ENCODE data around the gene VSIG2.

The VSIG2 gene

DNA sequence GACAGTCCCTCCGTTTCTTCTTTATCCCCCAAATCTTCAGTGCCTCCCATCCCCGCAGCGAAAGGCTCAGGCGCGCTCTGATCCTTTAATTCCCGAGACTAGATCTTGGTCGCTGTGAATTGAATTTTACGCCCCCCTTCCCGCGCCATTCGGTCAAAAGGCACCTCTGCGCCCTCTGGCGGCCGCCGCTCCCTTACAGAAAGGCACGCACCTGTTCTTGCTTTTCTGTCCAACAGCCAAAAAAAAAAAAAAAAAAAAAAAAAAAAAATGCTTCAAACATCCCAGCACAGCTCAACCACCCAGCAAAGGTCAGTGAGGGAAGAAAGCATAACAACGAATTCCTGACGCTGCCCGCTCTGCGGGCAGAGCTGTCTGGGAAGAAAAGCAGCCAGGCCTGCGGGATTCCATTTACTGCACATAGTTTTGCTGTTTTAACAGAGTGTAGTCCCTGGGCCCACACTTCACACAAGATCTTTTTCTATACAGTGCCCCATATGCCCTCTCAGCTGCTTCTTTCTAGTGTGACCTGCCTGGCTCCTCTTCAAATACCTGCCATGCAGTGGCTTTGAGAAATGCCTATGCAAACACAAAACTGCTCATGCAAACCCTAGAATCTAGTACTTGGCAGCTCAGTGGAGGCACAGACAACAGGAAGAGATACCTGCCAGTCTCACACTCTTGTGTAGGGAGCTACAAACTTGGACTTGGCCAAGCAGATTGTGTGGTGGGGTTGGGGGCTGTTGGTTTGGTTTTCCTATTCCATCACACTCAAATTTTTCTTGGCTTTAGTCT lies 11.3 kb upstream of the VSIG2 start:
- DNase-seq (ENCODE audit: low spot score), result peak; percentile 94

GRCh38 chr11:124762624-124763155 lies 10.6 kb upstream of the VSIG2 start:
- DNase-seq (ENCODE audit: low spot score), result peak; percentile 66

GRCh38 chr11:124762105-124762623 lies 10.1 kb upstream of the VSIG2 start, which contains the start of gene ESAM:
Gene ESAM (minus strand): TSS chr11:124762290. CDS start chr11:124762154, 136 bp downstream.
- DNase-seq (ENCODE audit: low spot score), result peak; percentile 72

GRCh38 chr11:124761301-124762104 lies 9.4 kb upstream of the VSIG2 start:
- DNase-seq (ENCODE audit: low spot score), result peak; percentile 52

DNA sequence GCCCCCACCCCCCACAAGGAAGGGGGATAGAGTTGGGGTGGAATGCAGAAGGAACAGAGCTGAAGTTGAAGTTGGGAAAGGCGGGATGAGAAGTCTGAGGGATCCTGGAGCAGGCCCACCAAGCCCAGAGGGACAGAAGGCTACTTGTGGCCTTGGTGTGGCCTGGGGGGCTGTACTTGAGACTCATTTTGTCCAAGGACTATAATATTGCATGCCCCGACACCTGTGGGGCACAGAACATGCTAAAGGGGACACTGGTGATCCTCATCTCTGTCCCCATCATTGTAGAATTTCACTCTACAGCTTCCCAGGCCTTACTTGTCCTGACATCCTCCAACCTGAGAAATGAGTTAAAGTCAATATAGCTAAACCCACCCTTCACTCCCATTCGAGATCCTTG lies 8.8 kb upstream of the VSIG2 start:
- DNase-seq (ENCODE audit: low spot score), result no peak

- peak; percentile 56 for DNase-seq (ENCODE audit: low spot score)
These were observed 8.2 kb upstream of the VSIG2 start for GRCh38 chr11:124760205-124760652.

DNA sequence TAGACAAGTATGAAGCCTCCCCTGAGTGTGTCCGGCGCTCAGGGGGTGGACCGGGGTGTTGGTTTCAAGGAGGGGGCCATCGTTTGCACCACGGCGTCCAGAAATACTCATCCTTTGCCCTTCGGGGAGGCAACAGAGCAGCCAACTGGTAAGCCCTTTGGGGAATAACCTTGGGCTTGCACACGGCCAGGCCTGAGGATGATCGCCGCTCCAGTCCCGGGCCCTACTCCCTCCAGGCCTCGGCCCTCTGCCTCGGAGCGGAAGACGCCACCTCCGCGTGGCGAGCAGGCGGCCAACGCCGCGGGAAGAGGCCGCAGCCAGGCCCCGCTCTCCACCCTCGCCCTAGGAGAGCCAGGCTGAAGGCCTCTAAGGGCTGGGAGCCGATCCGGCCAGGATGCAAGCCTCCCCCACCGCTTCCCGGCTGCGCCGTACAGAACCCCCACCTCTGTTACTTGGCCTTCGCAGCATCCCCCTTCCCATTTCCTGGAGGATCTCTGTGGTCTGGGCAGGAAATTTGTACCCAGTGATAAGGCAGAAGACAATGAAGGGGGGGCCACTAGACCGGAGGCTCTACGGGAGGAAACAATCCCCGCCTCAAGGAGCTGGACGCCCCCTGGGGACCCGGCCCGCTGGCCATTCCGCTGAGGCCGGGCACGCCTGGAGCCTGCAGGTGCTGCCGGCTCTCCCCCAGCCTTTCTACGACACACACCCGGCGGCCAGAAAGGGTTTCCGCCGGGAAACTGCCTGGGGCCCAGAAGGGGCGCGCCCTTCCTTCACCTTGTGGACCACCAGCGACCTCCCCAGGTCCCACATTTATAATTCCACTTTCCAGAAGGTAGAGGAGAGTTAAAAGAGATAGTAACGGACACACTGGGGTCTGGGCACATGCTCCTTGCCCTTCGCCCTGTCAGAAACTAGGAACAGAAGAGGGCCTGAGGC lies 7.5 kb upstream of the VSIG2 start:
- DNase-seq (ENCODE audit: low spot score), result peak; percentile 55

DNA sequence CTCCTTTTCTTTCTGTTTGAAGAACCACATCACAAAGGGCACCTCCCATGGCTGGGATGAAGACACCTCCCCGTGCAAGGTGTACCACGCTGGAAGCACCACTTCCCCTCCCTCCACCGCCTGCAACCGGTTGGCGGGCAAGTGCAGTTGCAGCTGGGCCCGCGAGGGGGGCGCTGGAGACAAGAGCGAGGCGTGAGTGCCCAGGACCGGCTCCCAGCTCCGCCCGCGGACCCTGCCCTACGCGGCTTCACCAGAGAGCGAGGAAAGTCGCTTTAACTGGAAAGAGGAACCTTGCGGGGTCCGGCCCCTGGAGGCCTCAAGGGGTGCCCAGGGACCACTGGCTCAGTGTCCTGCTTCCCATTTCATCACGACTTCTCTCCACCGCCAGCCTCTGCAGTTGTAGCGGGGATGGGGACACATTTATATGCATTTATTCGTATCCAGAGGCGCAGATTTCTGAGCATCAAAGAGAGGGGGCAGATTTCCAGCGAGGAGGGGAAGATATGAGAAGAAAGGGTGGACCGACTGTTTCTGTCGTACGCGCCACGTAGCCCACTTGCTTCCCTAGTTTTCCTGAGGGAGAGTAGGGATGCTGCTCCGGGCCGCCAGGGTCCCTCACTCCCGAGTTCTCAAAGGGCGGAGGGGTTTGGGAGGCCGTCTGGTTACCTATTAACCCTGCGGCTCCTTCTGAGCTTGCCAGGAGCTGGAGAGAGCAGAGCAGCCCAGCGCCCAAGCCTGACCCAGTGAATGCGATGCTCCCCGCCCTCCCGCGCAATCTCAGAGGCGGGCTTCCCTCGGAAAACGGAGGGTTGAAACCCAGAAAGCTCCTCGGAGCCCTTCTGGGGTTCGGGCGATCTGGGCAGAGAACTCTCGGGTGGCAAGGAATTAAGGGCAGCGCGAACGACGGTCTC lies 6.6 kb upstream of the VSIG2 start:
- peak; percentile 90 for DNase-seq (ENCODE audit: low spot score)

- no peak for DNase-seq (ENCODE audit: low spot score)
These were observed 5.3 kb upstream of the VSIG2 start for GRCh38 chr11:124757320-124757719.

DNA sequence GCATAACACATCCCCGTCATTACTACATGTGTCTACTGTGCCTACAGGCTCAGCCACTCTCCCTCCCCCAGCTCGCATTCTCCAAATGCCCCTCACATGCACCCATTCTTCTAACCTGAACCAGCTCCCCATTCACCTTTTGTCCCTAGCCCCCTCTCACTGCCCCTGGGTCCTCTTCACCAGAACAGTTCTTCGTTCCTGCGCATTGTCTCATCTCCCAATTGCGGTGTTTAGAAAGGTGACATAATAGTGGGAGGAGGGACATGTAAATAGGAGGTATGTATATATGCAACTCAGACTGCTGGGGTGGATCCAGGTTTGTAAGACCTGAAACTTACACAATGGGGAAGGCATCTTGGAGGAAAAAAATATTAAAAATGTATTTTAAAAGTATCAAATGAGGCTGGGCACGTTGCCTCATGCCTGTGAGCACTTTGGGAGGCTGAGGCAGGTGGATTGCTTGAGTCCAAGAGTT lies 4.7 kb upstream of the VSIG2 start:
- no peak for DNase-seq (ENCODE audit: low spot score)

DNA sequence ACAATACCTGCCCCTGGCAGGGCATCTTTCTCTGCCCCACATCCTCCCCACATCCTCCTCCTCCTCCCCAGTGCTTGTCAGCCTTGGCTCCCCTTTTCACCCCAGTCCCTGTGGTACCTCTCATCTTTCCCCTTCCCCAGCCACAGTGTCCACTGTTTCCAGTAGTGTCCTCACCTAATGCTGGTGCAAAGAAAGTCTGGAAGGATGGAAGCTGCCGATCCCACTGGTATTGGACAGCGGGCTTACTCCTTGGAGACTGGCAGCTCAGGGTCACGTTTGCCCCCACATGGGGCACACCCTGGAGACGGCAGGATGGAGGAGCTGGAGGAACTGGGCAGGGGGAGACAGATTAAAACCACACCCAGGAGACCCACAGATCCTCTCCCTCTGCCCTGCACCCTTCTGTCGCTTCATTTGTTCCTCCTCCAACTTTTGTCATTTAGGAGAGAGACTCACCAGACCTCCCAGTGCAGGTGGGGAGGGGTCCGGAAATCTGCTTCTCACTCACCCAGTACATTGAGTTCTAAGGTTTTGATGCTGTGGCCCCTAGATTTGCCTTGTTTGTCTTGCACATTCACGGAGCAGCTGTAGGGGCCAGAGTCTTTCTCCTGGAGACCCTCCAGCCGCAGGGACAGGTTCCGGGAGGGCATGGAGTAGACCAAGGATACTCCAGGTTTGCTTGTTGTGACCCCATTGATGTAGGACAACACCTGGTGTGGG lies 4.1 kb upstream of the VSIG2 start:
- no peak for DNase-seq (ENCODE audit: low spot score)

DNA sequence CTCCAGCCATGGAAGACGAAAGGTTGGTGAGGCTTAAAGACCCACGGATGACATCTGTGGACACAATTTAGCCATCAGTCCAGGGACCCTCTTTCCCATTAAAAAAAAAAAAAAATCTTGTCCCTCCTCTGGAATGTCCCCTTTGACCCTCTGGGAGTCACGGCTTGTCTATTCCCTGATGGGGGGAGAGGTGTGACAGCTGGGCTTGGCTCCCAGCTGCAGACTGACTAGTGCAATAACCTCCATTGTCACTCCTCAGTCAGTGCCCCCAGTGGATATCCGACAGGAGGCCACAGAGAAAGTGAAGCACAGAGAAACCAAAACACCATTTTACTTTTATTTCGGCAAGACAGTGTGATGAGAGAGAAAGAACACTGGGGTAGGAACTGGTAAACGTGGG lies 2.7 kb upstream of the VSIG2 start:
- DNase-seq (ENCODE audit: low spot score), result peak; percentile 52

DNA sequence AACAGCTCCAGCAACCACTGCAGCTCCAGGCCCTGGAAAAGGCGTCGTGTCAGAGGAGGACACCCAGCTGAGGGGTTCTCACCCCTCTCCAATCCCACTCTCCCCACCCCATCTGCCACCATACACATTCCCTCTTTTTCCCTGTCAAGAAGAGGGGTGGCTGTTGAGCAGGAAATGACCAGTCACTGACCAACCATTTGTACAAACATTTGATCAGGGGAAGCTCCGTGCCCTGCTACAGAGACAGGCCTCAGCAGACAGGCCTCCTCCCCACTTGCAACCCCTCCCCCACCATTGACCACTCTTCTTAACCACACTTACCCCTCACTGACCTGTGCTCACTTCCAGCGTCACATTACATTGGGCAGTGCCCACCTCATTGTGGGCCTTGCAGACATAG lies 2.3 kb upstream of the VSIG2 start:
- DNase-seq (ENCODE audit: low spot score), result no peak

DNA sequence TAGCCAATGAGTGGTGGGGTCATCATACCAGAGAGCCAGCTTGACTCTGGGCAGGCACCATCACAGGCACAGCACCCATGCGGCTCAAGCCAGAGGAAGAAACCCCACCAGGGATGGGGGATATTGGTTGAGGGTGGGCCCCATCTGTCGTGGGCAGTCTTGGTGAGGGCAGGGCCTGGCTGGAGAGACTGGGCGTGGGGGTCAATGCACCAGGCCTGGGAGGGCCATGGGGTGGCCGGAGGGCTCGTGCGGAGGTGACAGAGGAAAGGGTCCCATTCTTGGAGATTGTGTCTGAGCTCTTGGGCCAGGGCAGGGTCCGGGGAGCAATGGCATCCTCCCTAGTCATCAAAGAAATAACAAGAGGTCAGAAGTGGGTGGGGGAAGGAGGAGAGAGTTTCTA lies 1.6 kb upstream of the VSIG2 start:
- no peak for DNase-seq (ENCODE audit: low spot score)

DNA sequence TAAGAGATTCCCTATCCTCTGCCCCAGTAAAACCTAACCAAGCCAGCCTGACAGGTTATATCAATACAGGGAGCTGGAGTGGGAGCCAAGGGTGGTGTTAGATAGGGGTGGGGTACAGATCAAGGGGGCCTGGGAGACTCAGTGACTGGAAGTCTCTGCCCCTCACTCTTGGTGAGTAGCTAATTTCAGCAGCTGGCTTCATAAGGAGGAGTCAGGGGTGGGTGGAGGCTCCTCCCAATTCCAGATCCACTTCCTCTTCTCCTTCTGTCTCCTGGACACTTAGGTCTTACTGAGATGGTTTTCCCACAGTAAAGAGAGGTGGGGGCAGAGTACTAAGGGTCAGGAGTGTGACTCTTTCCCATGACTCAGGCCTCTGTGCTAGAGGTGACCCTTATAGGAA lies 1.1 kb upstream of the VSIG2 start:
- no peak for DNase-seq (ENCODE audit: low spot score)

DNA sequence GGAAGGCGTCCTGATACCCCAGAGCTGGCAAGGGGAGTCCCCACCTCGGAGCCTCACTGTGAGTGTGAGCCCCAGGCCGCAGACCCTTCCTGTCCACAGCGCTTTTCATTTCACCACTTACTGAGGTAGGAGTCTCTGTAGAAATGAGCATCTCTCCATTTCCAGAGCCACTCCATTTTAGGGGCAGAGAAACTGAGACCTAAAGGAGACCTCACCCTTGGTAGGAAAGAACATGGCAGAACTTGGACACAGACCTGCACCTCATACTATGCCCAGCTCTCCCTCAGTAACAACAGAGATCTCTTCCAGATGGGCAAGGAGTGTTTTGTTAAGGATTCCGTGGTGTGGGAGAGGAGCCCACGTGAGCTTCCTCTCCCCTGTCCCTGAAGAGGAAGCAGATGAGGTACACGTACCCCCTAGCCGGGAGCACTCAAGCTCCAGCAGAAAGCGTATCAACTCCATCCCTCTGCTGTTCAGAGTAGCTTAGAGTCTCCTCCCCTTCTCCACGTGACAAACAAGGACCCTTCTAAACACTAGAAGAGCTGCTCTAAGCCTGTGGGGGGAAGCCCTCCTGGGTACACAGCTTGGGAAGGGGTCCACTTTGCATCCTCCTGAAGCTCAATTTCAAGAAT lies 532 bp upstream of the VSIG2 start:
- DNase-seq (ENCODE audit: low spot score), result no peak

GRCh38 chr11:124751391-124751740 lies 689 bp downstream of the VSIG2 start:
- DNase-seq (ENCODE audit: low spot score), result no peak

DNA sequence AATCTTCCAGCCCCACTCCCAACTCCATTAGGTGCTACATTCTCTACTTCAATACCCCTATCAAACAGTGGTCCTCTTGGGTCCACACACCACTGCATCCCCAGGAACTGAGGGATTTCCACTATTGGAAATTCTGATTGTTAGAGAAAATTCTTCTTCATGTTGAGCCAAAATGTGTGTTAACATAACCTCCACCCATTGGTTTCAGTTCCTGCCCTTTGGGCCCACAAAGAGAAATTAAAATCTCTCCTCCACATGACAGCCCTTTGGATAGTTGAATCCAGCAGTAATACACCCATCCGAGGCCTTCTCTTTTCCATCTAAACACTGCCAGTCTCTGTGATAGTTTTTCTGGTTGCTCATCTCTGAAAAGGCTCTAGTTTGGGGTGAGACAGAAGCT lies 2.1 kb downstream of the VSIG2 start:
- no peak for DNase-seq (ENCODE audit: low spot score)
